CD4-positive, alpha-beta T cell treated with Interleukin-4 for 4 hours (primary cell): Measurements from ENCODE around the gene CAND1.
"Not testable (repeated sequence)": the region's sequence is repeated elsewhere in the genome, so short reads cannot be mapped to it uniquely, and the experiment has no call there.

Experiments
- DNase-seq: peaks from one replicate; pipeline ENCODE4 v3.0.0-alpha.2; 2020

CAND1 gene

GRCh38 chr12:67284561-67284960, 15.4 kb downstream of the CAND1 start:
- DNase-seq: no peak

- DNase-seq: no peak
Observed at GRCh38 chr12:67286257-67286656, 17.1 kb downstream of the CAND1 start.

DNA sequence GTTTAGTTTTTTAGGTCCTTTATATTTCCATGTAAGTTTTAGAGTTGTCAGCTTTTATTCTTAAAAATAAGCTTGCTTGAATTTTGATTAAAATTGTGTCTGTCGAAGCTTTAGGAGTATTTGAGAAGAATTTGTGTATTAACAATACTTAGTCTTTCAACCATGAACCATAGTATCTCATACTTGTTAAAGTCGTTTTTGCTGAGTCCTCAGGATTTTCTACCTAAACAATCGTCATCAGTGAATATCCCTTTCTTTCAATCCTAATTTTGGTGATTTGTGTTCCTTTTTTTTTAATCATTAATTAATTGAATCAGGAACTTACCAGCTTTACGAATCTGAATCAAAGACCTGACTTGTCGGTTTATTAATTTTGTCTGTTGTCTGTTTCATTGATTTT, 18.2 kb downstream of the CAND1 start:
- DNase-seq: no peak

GRCh38 chr12:67288561-67288960, 19.4 kb downstream of the CAND1 start:
- no peak for DNase-seq

GRCh38 chr12:67290378-67290777, 21.2 kb downstream of the CAND1 start:
- no peak for DNase-seq

- DNase-seq: no peak
Observed at GRCh38 chr12:67299526-67299925, 30.4 kb downstream of the CAND1 start.

- DNase-seq: no peak
Observed at GRCh38 chr12:67299926-67300325, 30.8 kb downstream of the CAND1 start.

DNA sequence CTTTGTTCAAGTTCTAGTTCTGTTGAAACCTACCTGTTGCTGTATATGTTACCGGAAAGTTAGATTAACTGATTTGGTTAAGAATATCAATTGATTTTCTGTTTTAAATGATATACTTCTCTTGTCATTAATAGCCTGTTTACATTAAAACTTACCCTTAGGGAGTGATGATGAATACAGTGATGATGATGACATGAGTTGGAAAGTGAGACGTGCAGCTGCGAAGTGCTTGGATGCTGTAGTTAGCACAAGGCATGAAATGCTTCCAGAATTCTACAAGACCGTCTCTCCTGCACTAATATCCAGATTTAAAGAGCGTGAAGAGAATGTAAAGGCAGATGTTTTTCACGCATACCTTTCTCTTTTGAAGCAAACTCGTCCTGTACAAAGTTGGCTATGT, 33.0 kb downstream of the CAND1 start:
- DNase-seq: no peak

DNA sequence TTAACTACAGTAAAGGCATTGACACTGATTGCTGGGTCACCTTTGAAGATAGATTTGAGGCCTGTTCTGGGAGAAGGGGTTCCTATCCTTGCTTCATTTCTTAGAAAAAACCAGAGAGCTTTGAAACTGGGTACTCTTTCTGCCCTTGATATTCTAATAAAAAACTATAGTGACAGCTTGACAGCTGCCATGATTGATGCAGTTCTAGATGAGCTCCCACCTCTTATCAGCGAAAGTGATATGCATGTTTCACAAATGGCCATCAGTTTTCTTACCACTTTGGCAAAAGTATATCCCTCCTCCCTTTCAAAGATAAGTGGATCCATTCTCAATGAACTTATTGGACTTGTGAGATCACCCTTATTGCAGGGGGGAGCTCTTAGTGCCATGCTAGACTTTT, 36.4 kb downstream of the CAND1 start:
- no peak for DNase-seq

GRCh38 chr12:67306712-67307111, 37.6 kb downstream of the CAND1 start:
- no peak for DNase-seq

GRCh38 chr12:67315661-67316060, 46.5 kb downstream of the CAND1 start:
- DNase-seq: no peak

GRCh38 chr12:67318786-67319185, 49.6 kb downstream of the CAND1 start:
- no peak for DNase-seq

DNA sequence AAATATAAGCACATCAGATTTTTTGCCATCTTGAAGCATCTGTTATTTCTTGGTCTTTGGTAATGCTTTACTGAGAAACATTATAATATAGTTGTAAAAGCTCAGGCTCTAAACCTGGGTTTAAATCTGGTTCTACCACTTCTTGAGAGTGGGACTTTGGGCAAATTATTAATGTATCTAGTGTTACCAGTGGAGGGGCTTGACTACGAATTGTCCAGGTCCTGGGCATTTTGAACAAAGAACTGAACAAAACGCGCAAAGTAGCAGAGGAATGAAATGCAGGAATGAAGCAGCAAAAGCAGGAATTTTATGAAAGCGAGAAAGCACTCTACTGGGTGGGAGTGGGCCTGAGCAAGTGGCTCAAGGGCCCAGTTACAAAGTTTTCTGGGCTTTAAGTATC, 50.8 kb downstream of the CAND1 start:
- no peak for DNase-seq

DNA sequence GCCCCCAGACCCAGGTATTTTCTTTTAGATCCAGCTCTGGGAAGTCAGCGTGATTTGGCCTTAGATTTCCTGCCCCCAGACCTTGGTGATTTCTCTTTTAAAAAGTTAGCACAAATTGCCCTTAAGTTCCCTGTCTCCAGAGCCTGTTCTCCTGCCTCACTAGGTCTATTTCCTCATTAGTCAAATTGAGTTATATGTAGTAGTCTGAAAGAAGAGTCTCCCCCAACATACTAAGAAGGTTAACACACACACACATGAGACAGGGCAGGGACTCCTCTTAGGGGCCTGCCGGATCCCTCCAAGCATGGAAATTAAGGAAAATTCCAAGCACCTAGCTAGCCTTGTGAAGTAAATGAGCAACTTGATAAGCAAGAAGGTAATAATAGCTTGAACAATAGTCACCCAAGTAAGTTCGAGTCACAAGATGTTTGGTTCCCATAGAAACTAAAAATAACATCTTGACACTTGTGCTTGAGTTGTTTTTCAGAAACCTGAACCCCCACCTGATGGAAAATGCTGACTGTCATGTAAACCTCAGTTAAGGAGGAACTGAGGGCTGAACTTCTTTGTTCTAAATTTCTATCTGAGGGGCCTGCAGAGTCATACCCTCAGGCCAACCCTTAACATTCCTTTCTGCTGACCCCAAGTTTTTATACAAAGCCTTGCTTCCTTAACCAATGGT, 51.6 kb downstream of the CAND1 start:
- DNase-seq: peak; percentile 28

DNA sequence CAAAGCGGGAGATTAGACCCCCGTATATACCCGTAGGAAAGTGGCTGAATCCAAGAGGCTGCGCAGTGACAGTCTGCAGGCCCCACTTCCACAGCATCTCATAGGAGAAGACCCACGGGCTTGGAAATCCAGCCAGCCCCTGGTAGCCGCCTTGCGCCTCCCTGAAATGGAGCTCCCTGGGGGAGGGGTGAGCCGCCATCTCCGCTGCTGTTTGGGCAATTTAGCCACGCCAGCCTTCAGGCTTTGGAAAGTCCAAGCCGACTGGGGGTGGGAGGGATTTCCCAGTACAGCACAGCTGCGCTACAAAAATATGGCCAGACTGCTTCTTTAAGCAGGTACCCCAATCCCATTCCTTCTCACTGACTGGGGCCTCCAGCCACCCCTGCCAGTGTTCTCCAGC, 53.4 kb downstream of the CAND1 start:
- DNase-seq: no peak

- DNase-seq: no peak
Observed at GRCh38 chr12:67323007-67323406, 53.8 kb downstream of the CAND1 start.

DNA sequence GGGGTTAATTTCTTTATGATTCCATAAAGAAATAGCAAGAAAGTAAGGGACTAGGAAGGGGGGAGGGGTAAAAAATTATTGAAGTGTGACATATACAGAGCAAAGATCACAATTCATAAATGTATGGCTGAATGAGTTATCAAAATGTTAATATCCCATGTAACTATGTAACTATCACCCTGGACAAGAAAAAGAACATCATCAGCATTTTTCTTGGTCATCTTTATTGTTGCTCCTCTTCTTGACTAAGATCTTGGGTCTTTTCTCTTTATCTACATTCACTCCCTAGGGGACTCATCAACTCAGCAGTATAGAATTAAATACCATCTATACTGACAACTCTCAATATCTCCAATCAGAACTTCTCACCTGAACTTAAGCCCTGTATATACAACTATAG, 57.5 kb downstream of the CAND1 start:
- DNase-seq: no peak

- DNase-seq: no peak
Observed at GRCh38 chr12:67327466-67327865, 58.3 kb downstream of the CAND1 start.

- DNase-seq: no peak
Observed at GRCh38 chr12:67331123-67331522, 62.0 kb downstream of the CAND1 start.

GRCh38 chr12:67331828-67332227, 62.7 kb downstream of the CAND1 start:
- no peak for DNase-seq

- DNase-seq: no peak
Observed at GRCh38 chr12:67333649-67334048, 64.5 kb downstream of the CAND1 start.

GRCh38 chr12:67338426-67338825, 69.3 kb downstream of the CAND1 start:
- DNase-seq: no peak

- DNase-seq: no peak
Observed at GRCh38 chr12:67339530-67339929, 70.4 kb downstream of the CAND1 start.

- not testable (repeated sequence) for DNase-seq
Observed at GRCh38 chr12:67341086-67341485, 71.9 kb downstream of the CAND1 start.

DNA sequence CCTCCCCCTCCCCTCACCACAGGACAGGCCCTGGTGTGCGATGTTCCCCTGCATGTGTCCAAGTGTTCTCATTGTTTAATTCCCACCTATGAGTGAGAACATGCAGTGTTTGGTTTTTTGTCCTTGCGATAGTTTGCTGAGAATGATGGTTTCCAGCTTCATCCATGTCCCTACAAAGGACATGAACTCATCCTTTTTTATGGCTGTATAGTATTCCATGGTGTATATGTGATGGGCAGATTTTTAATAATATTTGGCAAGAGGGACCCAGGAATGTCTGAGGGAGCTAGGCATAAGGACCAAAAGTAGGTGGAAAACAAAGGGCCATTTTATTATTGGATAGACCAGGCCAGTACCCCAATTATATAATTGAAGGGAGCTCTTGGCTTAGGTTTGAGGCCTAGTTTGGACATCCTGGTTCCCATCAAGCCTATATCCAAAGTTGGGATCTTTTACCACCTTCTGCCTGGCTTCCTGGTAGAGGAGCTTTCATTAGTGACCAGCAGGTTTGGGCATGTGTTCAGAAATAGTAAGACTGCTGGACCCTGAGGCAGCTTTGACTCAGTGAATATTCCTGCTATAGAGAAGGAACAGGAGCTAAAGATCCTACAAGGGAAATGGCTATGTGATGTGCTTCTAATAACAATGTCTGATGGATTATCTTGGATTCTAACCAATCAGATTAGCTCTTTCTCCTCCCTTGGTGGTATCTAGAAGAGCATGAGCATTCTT, 76.0 kb downstream of the CAND1 start:
- no peak for DNase-seq
